Brain microvascular endothelial cell (primary cell): ENCODE results near the gene DFFB.

Experiments used
- DNase-seq: peaks from one replicate; pipeline ENCODE4 v3.0.0-alpha.2; 2020
- H3K27ac ChIP-seq: fragments of 250-450 bp; sonication (Bioruptor Pico); 2 replicates; pipeline ENCODE4 v1.5.1; 2020; ENCODE audit warnings: mild to moderate bottlenecking, moderate library complexity
- H3K27me3 ChIP-seq: fragments of 250-450 bp; sonication (Bioruptor Pico); replicated peaks from 2 replicates; pipeline ENCODE4 v1.5.1; 2020; ENCODE audit warnings: mild to moderate bottlenecking
- H3K36me3 ChIP-seq: fragments of 250-450 bp; sonication (Bioruptor Pico); replicated peaks from 2 replicates; pipeline ENCODE4 v1.5.1; 2020; ENCODE audit warnings: mild to moderate bottlenecking
- H3K4me3 ChIP-seq: 2 replicates; pipeline ENCODE4 v1.5.1; 2011; ENCODE audit warnings: low read depth, mild to moderate bottlenecking, control low read depth, low read length, moderate library complexity
- CTCF ChIP-seq: IDR thresholded peaks from 2 replicates; pipeline ENCODE4 v1.5.1; 2011; ENCODE audit warnings: low read depth, mild to moderate bottlenecking, moderate library complexity, low read length, control low read depth, inconsistent platforms; ENCODE audit errors: missing control alignments
- in situ Hi-C: cut with HindIII; loops from 2 replicates; pipeline ENCODE4 v1.10.0; 2017; ENCODE audit warnings: low sequenced_read_pairs, low pct_ligation_motif_present

DFFB gene

DNA sequence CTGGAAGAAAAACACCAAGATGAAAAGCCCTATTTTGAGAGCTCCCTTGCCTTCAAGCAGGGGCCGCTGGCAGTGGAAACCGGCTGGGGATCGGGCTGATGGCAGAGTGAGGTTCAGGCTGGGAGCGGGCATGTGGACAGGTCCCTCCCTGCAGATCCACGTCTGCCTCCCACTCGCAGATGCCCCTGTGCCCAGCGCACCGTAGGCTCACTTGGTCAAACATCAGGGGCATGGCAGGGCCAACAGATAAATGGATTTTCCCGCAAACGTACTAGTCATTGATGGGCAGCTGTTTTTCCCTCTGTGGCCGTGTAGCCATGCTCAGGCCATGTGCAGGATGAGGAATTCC lies 49.4 kb downstream of the DFFB start:
- no peak for TF ChIP-seq CTCF
- H3K27ac ChIP-seq: no peak overlapping the region
- in situ Hi-C loops: no loop called here

GRCh38 chr1:3907031-3907534 lies 49.8 kb downstream of the DFFB start:
- H3K4me3 ChIP-seq: no peak overlapping the region
- H3K27me3 ChIP-seq: no peaks in the 10 kb centered on the region
- TF ChIP-seq CTCF: peak; percentile 8
- DNase-seq: no peak
- in situ Hi-C loops: no loop called here
- no peak overlapping the region for H3K27ac ChIP-seq
- H3K36me3 ChIP-seq: no peaks in the 10 kb centered on the region

More for the DNA sequence above, 49.4 kb downstream of the DFFB start:
- Histone ChIP-seq H3K36me3 (no peaks in the 10 kb centered on the region), H3K4me3 (no peak overlapping the region), H3K27me3 (no peaks in the 10 kb centered on the region)
- no peak for DNase-seq

DNA sequence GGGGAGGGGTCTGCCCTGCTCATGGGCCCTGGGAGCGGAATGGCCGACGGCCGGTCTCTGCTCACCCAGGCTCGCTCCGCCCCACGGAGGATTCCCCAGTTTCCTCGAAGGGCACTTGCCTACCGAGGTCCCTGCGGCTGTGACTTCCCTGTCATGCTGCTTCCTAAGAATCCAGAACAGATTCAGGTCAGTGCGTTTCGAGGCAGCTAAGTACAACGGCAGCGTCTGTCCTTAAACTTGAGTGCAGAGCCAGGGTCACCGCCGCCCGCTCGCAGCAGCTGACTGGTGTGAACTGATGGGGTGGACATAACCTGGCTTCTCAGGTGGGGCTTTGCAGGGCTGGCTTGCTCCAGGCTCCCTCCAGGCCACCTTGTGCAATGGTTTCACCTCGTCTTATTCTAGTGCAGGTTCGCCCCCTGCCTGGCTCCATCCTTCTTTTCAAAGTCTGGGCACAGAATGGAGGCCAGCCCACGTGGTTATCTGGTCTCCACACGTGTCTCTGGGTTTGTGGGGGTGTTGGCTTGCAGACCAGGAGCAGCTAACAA lies 50.4 kb downstream of the DFFB start:
- Histone ChIP-seq H3K27me3 (no peaks in the 10 kb centered on the region), H3K27ac (no peak overlapping the region), H3K36me3 (no peaks in the 10 kb centered on the region), H3K4me3 (no peak overlapping the region)
- TF ChIP-seq CTCF: no peak
- in situ Hi-C loops: no loop called here
- no peak for DNase-seq

GRCh38 chr1:3908886-3909517 lies 51.7 kb downstream of the DFFB start:
- in situ Hi-C loops: no loop called here
- Histone ChIP-seq H3K36me3 (no peaks in the 10 kb centered on the region), H3K4me3 (no peak overlapping the region), H3K27ac (no peak overlapping the region), H3K27me3 (no peaks in the 10 kb centered on the region)
- DNase-seq: no peak
- TF ChIP-seq CTCF: no peak

DNA sequence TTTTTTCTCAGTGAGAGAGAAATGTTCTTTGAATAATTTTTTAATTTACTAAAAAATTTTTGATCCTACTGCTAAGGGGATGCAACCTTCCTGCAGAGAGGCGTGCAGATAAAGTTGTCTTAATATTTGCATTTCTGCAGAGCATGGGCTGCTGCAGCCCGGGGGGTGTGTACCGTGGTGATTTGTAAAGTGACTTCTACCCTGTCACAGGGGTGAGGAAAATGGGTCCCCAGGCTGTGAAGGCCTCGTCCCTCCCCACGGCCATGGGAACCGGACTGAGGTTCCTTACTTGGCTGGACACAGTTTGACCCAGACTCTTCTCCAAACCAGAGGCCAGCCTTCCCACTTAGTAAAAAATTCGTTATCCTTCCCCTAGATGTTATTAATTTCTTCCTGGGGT lies 52.3 kb downstream of the DFFB start:
- Histone ChIP-seq H3K27ac (no peak overlapping the region), H3K36me3 (no peaks in the 10 kb centered on the region), H3K27me3 (no peaks in the 10 kb centered on the region), H3K4me3 (no peak overlapping the region)
- TF ChIP-seq CTCF: no peak
- DNase-seq: no peak
- in situ Hi-C loops: no loop called here

DNA sequence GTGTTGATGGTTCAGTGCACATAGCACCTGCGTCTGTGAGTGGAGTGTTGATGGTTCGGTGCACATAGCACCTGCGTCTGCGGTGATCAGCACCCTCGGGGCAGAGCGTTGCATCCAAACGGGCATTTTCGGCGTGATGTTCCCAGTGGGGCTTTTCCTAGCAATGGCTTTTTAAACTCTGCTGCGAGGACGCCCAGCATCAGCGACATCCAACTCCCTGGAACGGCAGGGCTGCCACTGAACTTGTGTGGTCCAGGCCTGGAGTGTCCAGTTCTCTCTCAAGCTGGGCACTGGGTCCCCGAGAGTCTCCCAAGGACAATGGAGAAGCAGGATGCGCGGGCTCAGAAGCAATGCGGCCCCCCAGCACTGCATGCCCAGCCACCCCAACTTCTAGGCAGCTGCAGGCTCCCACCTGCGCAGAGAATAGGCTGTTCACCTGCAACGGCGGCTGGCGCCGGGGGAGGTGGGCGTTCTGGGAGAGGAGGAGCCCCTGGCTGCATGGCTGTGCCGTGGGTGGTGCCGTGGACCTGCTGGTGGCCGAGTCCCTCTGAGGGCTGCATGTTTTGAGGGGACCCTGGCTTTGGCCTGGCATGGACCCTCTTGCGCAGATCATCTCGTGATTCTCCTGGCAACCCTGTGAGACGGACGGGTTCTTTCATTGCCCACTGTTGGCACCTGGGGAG lies 52.9 kb downstream of the DFFB start:
- no peak for DNase-seq
- TF ChIP-seq CTCF: no peak
- in situ Hi-C loops: no loop called here
- no peaks in the 10 kb centered on the region for H3K36me3 ChIP-seq
- no peaks in the 10 kb centered on the region for H3K27me3 ChIP-seq
- H3K27ac ChIP-seq: no peak overlapping the region
- no peak overlapping the region for H3K4me3 ChIP-seq
